ENCODE data around the gene SNRPN.
"Not testable (repeated sequence)": the region's sequence is repeated elsewhere in the genome, so short reads cannot be mapped to it uniquely, and the experiment has no call there.

Gene SNRPN

DNA sequence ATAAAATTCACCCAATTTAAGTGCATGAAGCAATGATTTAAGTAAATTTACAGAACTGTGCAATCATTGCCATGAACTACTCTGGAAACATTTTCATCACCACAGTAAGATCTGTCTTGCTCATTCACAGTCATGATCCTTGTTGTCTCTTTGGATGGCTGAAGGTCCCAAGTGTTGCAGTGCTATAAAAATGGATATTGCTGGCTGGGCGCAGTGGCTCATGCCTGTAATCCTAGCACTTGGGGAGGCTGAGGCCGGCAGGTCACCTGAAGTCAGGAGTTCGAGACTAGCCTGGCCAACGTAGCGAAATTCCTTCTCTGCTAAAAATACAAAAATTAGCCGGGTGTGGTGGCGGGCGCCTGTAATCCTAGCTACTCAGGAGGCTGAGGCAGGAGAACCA lies 17.0 kb downstream of the SNRPN start:
- DNase-seq: no peak

DNA sequence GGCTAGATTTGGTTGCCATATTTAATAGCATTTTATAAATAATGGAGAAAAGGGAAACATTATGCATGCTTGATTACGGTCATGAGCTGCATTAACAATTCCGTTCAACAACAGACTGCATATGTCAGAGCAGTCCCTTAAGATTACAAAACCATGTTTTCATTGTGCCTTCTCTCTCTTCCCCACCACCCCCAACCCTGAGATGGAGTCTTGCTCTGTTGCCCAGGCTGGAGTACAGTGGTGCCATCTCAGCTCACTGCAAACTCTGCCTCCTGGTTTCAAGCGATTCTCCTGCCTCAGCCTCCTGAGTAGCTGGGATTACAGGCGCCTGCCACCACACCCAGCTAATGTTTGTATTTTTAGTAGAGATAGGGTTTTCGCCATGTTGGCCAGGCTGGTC lies 17.9 kb downstream of the SNRPN start:
- not testable (repeated sequence) for DNase-seq

DNA sequence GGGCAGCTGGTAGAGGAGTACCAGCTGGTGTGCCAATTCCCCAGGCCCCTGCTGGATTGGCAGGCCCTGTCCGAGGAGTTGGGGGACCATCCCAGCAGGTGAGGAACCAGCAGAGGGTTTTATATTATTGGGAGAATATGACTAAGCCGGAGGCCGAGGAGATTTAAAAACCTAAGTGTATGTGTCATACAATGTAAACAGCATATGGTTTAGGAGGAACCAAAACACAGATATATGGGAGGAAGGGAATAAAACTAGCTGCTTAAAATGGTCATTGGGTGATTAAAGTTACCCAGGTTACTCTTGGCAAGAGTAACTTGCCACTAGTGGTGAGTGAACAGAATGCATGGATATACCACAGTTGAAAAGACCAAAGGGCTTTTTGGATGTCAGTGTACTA lies 22.1 kb downstream of the SNRPN start:
- no peak for DNase-seq

DNA sequence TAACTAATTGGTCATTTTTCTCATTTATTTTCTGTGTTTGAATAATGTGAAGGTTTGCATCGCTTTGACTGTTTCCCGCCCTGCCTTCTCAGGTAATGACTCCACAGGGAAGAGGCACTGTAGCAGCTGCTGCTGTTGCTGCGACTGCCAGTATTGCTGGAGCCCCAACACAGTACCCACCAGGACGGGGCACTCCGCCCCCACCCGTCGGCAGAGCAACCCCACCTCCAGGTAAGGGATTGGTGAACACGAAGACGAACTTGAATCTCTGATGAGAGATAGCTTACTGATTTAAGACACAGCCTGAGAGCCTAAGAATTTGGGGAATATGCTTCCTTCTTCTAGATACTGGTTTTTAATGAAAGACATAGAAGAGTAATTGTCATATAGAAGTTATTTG lies 22.9 kb downstream of the SNRPN start:
- no peak for DNase-seq

DNA sequence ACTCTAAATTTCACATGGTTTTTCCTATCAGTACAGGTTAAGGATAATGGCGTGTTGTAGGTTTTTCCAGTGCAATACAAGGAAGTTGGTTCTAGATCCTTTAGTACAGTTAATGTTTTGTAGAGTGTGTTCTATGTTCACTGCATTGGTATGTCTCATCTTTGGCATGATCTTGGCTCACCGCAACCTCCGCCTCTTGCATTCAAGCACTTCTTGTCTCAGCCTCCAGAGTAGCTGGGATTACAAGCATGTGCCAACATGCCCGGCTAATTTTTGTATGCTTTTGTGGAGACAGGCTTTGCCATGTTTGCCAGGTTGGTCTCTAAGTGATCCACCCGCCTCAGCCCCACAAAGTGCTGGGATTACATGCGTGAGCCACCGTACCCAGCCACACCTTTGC lies 30.4 kb downstream of the SNRPN start:
- no peak for DNase-seq

DNA sequence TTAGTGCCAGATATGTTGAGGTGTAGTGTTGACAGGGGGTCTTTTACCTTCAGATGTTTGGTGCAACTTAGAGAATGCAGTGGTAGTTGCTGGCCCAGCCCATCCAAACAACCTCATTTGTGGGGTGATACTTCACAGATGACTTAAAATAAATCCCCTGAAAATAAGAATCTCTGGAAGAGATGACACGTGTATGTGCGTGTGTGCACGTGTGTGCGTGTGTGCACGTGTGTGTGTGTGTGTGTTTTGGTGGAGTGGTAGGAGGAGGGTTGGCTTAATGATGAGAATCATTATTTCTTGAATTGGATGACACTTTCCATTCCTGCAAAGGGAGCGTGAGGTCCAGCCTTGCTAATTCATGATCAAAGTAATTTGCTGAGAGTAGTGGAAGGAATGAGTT lies 31.9 kb downstream of the SNRPN start:
- DNase-seq: no peak

DNA sequence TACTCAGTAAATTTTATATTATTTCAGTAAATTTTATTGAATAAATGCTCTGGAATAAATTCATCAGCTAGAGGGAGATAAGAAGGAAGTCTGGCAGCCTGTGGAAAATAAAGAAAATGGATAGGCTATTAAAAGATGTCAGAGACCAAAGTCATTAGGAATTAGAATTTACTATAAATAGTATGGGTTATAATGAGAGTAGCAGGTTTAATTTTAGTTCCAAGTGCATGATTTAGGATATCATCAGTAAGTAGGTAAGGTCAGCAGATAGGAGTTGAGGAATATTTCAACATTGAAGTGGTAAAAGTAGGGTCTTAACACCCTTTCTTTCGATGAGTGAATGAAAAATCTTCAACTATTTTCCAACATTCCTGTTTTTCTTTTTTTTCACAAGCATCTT lies 64.6 kb downstream of the SNRPN start:
- no peak for DNase-seq

DNA sequence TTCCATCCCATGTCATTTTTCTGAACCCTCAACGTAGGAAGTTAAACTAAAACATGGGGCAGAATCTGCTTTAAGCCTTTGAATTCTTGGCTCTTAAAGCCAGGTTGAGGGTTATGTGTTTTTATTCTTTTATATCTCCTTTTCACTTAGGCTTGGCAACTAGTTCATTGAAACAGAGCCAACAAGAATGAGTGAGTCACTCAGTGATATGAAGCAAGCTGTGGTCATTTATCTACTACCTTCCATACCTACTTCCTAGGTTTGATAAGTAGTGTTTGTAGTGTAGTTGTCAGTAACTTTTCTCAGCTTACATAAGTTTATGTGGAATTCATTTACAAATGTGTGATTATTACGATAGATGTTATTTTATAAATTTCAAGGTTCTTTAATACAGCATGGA lies 67.4 kb downstream of the SNRPN start:
- no peak for DNase-seq
